ENCODE measurements around the gene EWSR1.

EWSR1 gene

DNA sequence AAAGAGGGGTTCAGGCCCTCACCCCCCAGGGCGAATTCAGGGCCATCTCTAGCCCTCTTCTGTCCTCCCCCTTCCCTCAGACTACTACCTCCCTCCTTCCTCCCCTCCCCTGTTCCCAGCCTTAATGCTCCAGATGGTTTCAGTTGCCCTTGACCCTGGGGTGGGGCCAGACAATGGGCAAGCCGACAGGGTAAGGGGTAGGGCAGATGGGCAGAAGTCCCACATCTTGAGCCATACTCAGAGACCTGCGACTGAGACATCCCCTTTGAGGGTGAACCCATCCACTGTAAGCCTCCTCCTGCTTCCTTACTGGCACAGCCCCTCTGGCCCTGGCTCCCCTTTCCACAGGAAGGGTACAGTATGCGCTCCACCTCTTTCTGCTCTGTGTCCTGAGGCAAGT is 2.1 kb upstream of the EWSR1 start:
- no peak for TF ChIP-seq SPI1 (IDR thresholded peaks at IDR 0.05; ENCODE audit: borderline replicate concordance, low read depth)
- TF ChIP-seq, protein P1, sequence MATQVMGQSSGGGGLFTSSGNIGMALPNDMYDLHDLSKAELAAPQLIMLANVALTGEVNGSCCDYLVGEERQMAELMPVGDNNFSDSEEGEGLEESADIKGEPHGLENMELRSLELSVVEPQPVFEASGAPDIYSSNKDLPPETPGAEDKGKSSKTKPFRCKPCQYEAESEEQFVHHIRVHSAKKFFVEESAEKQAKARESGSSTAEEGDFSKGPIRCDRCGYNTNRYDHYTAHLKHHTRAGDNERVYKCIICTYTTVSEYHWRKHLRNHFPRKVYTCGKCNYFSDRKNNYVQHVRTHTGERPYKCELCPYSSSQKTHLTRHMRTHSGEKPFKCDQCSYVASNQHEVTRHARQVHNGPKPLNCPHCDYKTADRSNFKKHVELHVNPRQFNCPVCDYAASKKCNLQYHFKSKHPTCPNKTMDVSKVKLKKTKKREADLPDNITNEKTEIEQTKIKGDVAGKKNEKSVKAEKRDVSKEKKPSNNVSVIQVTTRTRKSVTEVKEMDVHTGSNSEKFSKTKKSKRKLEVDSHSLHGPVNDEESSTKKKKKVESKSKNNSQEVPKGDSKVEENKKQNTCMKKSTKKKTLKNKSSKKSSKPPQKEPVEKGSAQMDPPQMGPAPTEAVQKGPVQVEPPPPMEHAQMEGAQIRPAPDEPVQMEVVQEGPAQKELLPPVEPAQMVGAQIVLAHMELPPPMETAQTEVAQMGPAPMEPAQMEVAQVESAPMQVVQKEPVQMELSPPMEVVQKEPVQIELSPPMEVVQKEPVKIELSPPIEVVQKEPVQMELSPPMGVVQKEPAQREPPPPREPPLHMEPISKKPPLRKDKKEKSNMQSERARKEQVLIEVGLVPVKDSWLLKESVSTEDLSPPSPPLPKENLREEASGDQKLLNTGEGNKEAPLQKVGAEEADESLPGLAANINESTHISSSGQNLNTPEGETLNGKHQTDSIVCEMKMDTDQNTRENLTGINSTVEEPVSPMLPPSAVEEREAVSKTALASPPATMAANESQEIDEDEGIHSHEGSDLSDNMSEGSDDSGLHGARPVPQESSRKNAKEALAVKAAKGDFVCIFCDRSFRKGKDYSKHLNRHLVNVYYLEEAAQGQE (IDR thresholded peaks at IDR 0.05; ENCODE audit: insufficient replicate concordance, low read depth): no peak
- TF ChIP-seq, protein P2, sequence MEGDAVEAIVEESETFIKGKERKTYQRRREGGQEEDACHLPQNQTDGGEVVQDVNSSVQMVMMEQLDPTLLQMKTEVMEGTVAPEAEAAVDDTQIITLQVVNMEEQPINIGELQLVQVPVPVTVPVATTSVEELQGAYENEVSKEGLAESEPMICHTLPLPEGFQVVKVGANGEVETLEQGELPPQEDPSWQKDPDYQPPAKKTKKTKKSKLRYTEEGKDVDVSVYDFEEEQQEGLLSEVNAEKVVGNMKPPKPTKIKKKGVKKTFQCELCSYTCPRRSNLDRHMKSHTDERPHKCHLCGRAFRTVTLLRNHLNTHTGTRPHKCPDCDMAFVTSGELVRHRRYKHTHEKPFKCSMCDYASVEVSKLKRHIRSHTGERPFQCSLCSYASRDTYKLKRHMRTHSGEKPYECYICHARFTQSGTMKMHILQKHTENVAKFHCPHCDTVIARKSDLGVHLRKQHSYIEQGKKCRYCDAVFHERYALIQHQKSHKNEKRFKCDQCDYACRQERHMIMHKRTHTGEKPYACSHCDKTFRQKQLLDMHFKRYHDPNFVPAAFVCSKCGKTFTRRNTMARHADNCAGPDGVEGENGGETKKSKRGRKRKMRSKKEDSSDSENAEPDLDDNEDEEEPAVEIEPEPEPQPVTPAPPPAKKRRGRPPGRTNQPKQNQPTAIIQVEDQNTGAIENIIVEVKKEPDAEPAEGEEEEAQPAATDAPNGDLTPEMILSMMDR (IDR thresholded peaks at IDR 0.05; ENCODE audit: insufficient read depth, low read length): no peak
- no peak for TF ChIP-seq GABPA (IDR thresholded peaks at IDR 0.05; ENCODE audit: low read depth)
- TF ChIP-seq POLR2AphosphoS5 (IDR thresholded peaks at IDR 0.05; ENCODE audit: low read depth): no peak; the same call in 1 of the 2 replicates
- DNase-seq (ENCODE audit: low read depth in 1 of 2, low spot score in 1 of 2): no peak
- no peak overlapping the region for H3K4me3 ChIP-seq (replicated peaks; ENCODE audit: insufficient read depth, low read length)
- no peaks in the 10 kb centered on the region for H3K27me3 ChIP-seq (ENCODE audit: insufficient read depth, poor library complexity, severe bottlenecking)
- H3K27ac ChIP-seq (replicated peaks): no peak overlapping the region

- H3K27me3 ChIP-seq (ENCODE audit: insufficient read depth, poor library complexity, severe bottlenecking): no peaks in the 10 kb centered on the region
- no peak for TF ChIP-seq SPI1 (IDR thresholded peaks at IDR 0.05; ENCODE audit: borderline replicate concordance, low read depth)
- TF ChIP-seq, protein P2 (IDR thresholded peaks at IDR 0.05; ENCODE audit: insufficient read depth, low read length): no peak
- peak overlapping the region; percentile 82 for H3K4me3 ChIP-seq (replicated peaks; ENCODE audit: insufficient read depth, low read length)
- no peak for DNase-seq (ENCODE audit: low read depth in 1 of 2, low spot score in 1 of 2)
- H3K27ac ChIP-seq (replicated peaks): peak overlapping the region; percentile 100
These were observed 1.3 kb upstream of the EWSR1 start for GRCh38 chr22:29266564-29267461.

DNA sequence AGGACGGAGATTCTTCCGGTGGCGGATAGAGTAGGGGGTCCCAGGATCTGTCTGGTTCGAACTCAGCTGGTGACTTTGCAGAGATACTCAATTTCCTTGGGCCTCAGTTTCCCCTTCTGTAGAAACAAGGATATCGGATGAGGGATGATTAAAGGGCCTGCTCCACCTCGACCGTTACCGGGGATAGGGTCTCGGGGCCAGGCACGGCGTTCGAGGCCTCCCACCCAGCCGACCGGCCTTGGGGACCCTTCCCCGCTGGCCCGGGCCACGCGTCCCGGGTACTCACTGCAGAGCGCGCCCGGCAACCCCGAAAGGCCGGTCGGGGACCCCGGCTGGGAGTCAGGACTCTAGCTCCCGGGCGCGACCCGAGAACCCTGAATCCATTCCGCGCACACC is 608 bp upstream of the EWSR1 start:
- no peak for DNase-seq (ENCODE audit: low read depth in 1 of 2, low spot score in 1 of 2)
- TF ChIP-seq, protein P2 (IDR thresholded peaks at IDR 0.05; ENCODE audit: insufficient read depth, low read length): no peak
- TF ChIP-seq, protein P1 (IDR thresholded peaks at IDR 0.05; ENCODE audit: insufficient replicate concordance, low read depth): no peak
- no peak for TF ChIP-seq POLR2AphosphoS5 (IDR thresholded peaks at IDR 0.05; ENCODE audit: low read depth)
- TF ChIP-seq GABPA (IDR thresholded peaks at IDR 0.05; ENCODE audit: low read depth): no peak
- no peak for TF ChIP-seq SPI1 (IDR thresholded peaks at IDR 0.05; ENCODE audit: borderline replicate concordance, low read depth)
- peak overlapping the region; percentile 100 for H3K27ac ChIP-seq (replicated peaks)
- H3K27me3 ChIP-seq (ENCODE audit: insufficient read depth, poor library complexity, severe bottlenecking): no peaks in the 10 kb centered on the region
- H3K4me3 ChIP-seq (replicated peaks; ENCODE audit: insufficient read depth, low read length): peak overlapping the region; percentile 82

Measured in HL-60 (cell line).